ENCODE measurements around the gene CEP89.
A peak's percentile ranks its signal among the peaks of the same experiment; 100 is the strongest.
"Not testable (repeated sequence)": the region's sequence is repeated elsewhere in the genome, so short reads cannot be mapped to it uniquely, and the experiment has no call there.

The CEP89 gene

GRCh38 chr19:32971715-32972540 is at the start of gene CEP89, which contains the start of gene FAAP24:
CEP89 (minus strand) TSS chr19:32971958; CDS start chr19:32971874, 84 bp downstream.
FAAP24 (plus strand) TSS chr19:32972242; CDS start chr19:32973197, 955 bp downstream.
- peak; percentile 98 for DNase-seq

- DNase-seq = not testable (repeated sequence)
These were observed 39.1 kb upstream of the CEP89 start for GRCh38 chr19:33010891-33011290.

GRCh38 chr19:33008738-33009137 is 37.0 kb upstream of the CEP89 start:
- no peak for DNase-seq

- no peak for DNase-seq
These were observed 33.7 kb upstream of the CEP89 start for GRCh38 chr19:33005440-33005839.

- not testable (repeated sequence) for DNase-seq
These were observed 31.8 kb upstream of the CEP89 start for GRCh38 chr19:33003424-33004024.

- DNase-seq = not testable (repeated sequence)
These were observed 30.5 kb upstream of the CEP89 start for GRCh38 chr19:33002126-33002865.

GRCh38 chr19:33000910-33001309 is 29.2 kb upstream of the CEP89 start:
- DNase-seq = no peak

GRCh38 chr19:33000510-33000909 is 28.8 kb upstream of the CEP89 start:
- no peak for DNase-seq

GRCh38 chr19:32998722-32999121 is 27.0 kb upstream of the CEP89 start:
- DNase-seq = no peak

- DNase-seq = no peak
These were observed 26.1 kb upstream of the CEP89 start for GRCh38 chr19:32997716-32998355.

- not testable (repeated sequence) for DNase-seq
These were observed 25.3 kb upstream of the CEP89 start for GRCh38 chr19:32997061-32997464.

- not testable (repeated sequence) for DNase-seq
These were observed 24.2 kb upstream of the CEP89 start for GRCh38 chr19:32995966-32996365.

GRCh38 chr19:32988724-32989123 is 17.0 kb upstream of the CEP89 start:
- DNase-seq = no peak

GRCh38 chr19:32988254-32988653 is 16.5 kb upstream of the CEP89 start:
- DNase-seq = not testable (repeated sequence)

- DNase-seq = not testable (repeated sequence)
These were observed 10.7 kb upstream of the CEP89 start for GRCh38 chr19:32982488-32982887.

- not testable (repeated sequence) for DNase-seq
These were observed 8.0 kb upstream of the CEP89 start for GRCh38 chr19:32979807-32980206.

- DNase-seq = not testable (repeated sequence)
These were observed 6.1 kb upstream of the CEP89 start for GRCh38 chr19:32977813-32978212.

GRCh38 chr19:32977280-32977679 is 5.5 kb upstream of the CEP89 start:
- DNase-seq = no peak

GRCh38 chr19:32976223-32976805 is 4.6 kb upstream of the CEP89 start:
- peak; percentile 22 for DNase-seq

GRCh38 chr19:32971012-32971595 is 654 bp downstream of the CEP89 start:
- no peak for DNase-seq

- no peak for DNase-seq
These were observed 2.2 kb downstream of the CEP89 start for GRCh38 chr19:32969549-32969948.

- no peak for DNase-seq
These were observed 5.0 kb downstream of the CEP89 start for GRCh38 chr19:32966750-32967149.

All from DMS 273 treated with DMSO at 0.1 percent for 48 hours (cell line).